Neural progenitor cell (in vitro differentiated cells): ENCODE measurements around the gene SLC39A7. TPM values are rescaled to one million over a fixed set of nuclear protein-coding genes. Genes with fewer than 3 reads are reported as not detected.

Experiments
- DNase-seq: peaks from one replicate; pipeline ENCODE4 v3.0.0-alpha.2; 2016; ENCODE audit warnings: low spot score
- H2AFZ ChIP-seq: fragments of 200-600 bp; sonication (generic); replicated peaks from 2 replicates; pipeline ENCODE4 v1.6.1; 2016; ENCODE audit warnings: antibody characterized with exemption
- H3F3A ChIP-seq: fragments of 200-600 bp; sonication (generic); 2 replicates; pipeline ENCODE4 v1.6.1; 2016; ENCODE audit warnings: antibody characterized with exemption, low read depth
- H3K27ac ChIP-seq: fragments of 200-600 bp; sonication (generic); 2 replicates; pipeline ENCODE4 v1.5.1; 2016; ENCODE audit warnings: mild to moderate bottlenecking
- H3K27me3 ChIP-seq: fragments of 200-600 bp; sonication (generic); 2 replicates; pipeline ENCODE4 v1.6.1; 2016; ENCODE audit warnings: mild to moderate bottlenecking, moderate library complexity
- H3K36me3 ChIP-seq: fragments of 200-600 bp; sonication (generic); 2 replicates; pipeline ENCODE4 v1.5.1; 2016
- H3K4me1 ChIP-seq: fragments of 200-600 bp; sonication (generic); 2 replicates; pipeline ENCODE4 v1.6.1; 2016; ENCODE audit warnings: mixed run types
- H3K4me2 ChIP-seq: fragments of 200-600 bp; sonication (generic); 2 replicates; pipeline ENCODE4 v1.6.1; 2016
- H3K4me3 ChIP-seq: fragments of 200-600 bp; sonication (generic); 2 replicates; pipeline ENCODE4 v1.5.1; 2016
- H3K79me2 ChIP-seq: fragments of 200-600 bp; sonication (generic); 2 replicates; pipeline ENCODE4 v1.6.1; 2016; ENCODE audit warnings: low read depth
- H3K9ac ChIP-seq: fragments of 200-600 bp; sonication (generic); 2 replicates; pipeline ENCODE4 v1.6.1; 2016
- H3K9me3 ChIP-seq: fragments of 200-600 bp; sonication (generic); 2 replicates; pipeline ENCODE4 v1.5.1; 2016; ENCODE audit warnings: low read depth
- H4K20me1 ChIP-seq: fragments of 200-600 bp; sonication (generic); 2 replicates; pipeline ENCODE4 v1.6.1; 2016; ENCODE audit warnings: low read depth
- H3K27ac Mint-ChIP-seq: 3 replicates; pipeline ENCODE4 v1.8.0; 2021; ENCODE audit warnings: mixed read lengths
- H3K27me3 Mint-ChIP-seq: 2 replicates; pipeline ENCODE4 v1.8.0; 2022; ENCODE audit warnings: low read depth, mild to moderate bottlenecking, inconsistent platforms, moderate library complexity, mixed read lengths; ENCODE audit not compliant: insufficient read depth
- H3K36me3 Mint-ChIP-seq: 3 replicates; pipeline ENCODE4 v1.8.0; 2021; ENCODE audit warnings: mixed read lengths
- H3K4me1 Mint-ChIP-seq: 3 replicates; pipeline ENCODE4 v1.8.0; 2021; ENCODE audit warnings: mixed read lengths
- H3K4me3 Mint-ChIP-seq: 3 replicates; pipeline ENCODE4 v1.8.0; 2021; ENCODE audit warnings: mild to moderate bottlenecking, moderate library complexity, mixed read lengths
- H3K9me3 Mint-ChIP-seq: 3 replicates; pipeline ENCODE4 v1.8.0; 2020; ENCODE audit warnings: mixed read lengths
- CTCF ChIP-seq: fragments of 200-600 bp; sonication (generic); IDR thresholded peaks from 2 replicates; pipeline ENCODE4 v1.5.1; 2017; ENCODE audit warnings: antibody characterized with exemption, mild to moderate bottlenecking
- EZH2 ChIP-seq: fragments of 200-600 bp; sonication (generic); IDR thresholded peaks from 2 replicates; pipeline ENCODE4 v1.6.1; 2017; ENCODE audit warnings: antibody characterized with exemption, mild to moderate bottlenecking, moderate library complexity
- EZH2phosphoT487 ChIP-seq: fragments of 200-600 bp; sonication (generic); IDR thresholded peaks from 2 replicates; pipeline ENCODE4 v1.6.1; 2017; ENCODE audit warnings: antibody characterized with exemption
- total RNA-seq: library from RNA; depleted of rRNA; stranded (reverse); fragments of >200 nt; gene quantifications from 2 replicates; pipeline ENCODE4 v1.2.3, GENCODE V29; 2015; ENCODE audit warnings: low replicate concordance

SLC39A7 gene
- total RNA-seq, 1 donor from 2014 or later: 40.8 TPM

- no peak overlapping the region for H3K27ac ChIP-seq
- H3K4me1 Mint-ChIP-seq: peaks cover 2% of the 10 kb centered on the region
Observed at GRCh38 chr6:33168639-33169038, 32.0 kb upstream of the SLC39A7 start.

GRCh38 chr6:33169291-33170175, 31.1 kb upstream of the SLC39A7 start:
- no peak overlapping the region for H3K9ac ChIP-seq
- TF ChIP-seq CTCF (no peak), EZH2phosphoT487 (no peak)
- no peaks in the 10 kb centered on the region for H3K9me3 Mint-ChIP-seq

More at GRCh38 chr6:33168639-33169038, 32.0 kb upstream of the SLC39A7 start:
- TF ChIP-seq EZH2phosphoT487 (no peak), EZH2 (no peak)
- DNase-seq: no peak
- Histone ChIP-seq H3K36me3 (no peaks in the 10 kb centered on the region), H3F3A (no peaks in the 10 kb centered on the region), H3K9me3 (no peaks in the 10 kb centered on the region), H3K4me2 (no peak overlapping the region), H3K27me3 (no peaks in the 10 kb centered on the region), H3K9ac (no peak overlapping the region), H2AFZ (no peak overlapping the region), H4K20me1 (no peaks in the 10 kb centered on the region), H3K4me1 (no peaks in the 10 kb centered on the region), H3K79me2 (no peaks in the 10 kb centered on the region), H3K4me3 (no peak overlapping the region)
- Mint-ChIP-seq H3K4me3 (no peak overlapping the region), H3K27ac (peak overlapping the region; percentile 76), H3K27me3 (peaks cover 8% of the 10 kb centered on the region), H3K36me3 (no peaks in the 10 kb centered on the region), H3K9me3 (no peaks in the 10 kb centered on the region)

GRCh38 chr6:33170176-33171015, 30.3 kb upstream of the SLC39A7 start:
- H3F3A ChIP-seq: no peaks in the 10 kb centered on the region
- no peak overlapping the region for H3K4me2 ChIP-seq
- no peak overlapping the region for H2AFZ ChIP-seq
- H3K27ac Mint-ChIP-seq: peak overlapping the region; percentile 83
- H3K9me3 ChIP-seq: no peaks in the 10 kb centered on the region
- no peaks in the 10 kb centered on the region for H3K36me3 Mint-ChIP-seq
- no peaks in the 10 kb centered on the region for H3K79me2 ChIP-seq
- H3K36me3 ChIP-seq: no peaks in the 10 kb centered on the region
- H3K9me3 Mint-ChIP-seq: no peaks in the 10 kb centered on the region
- H3K4me3 ChIP-seq: no peak overlapping the region
- no peak overlapping the region for H3K9ac ChIP-seq
- H3K27ac ChIP-seq: no peak overlapping the region
- no peak for DNase-seq
- peaks cover 6% of the 10 kb centered on the region for H3K27me3 Mint-ChIP-seq
- TF ChIP-seq EZH2 (no peak), EZH2phosphoT487 (no peak), CTCF (no peak)
- no peaks in the 10 kb centered on the region for H3K27me3 ChIP-seq
- no peaks in the 10 kb centered on the region for H3K4me1 ChIP-seq
- H3K4me3 Mint-ChIP-seq: no peak overlapping the region
- peaks cover 2% of the 10 kb centered on the region for H3K4me1 Mint-ChIP-seq
- H4K20me1 ChIP-seq: no peaks in the 10 kb centered on the region

More at GRCh38 chr6:33169291-33170175, 31.1 kb upstream of the SLC39A7 start:
- no peaks in the 10 kb centered on the region for H4K20me1 ChIP-seq
- no peaks in the 10 kb centered on the region for H3K9me3 ChIP-seq
- H3K27me3 ChIP-seq: no peaks in the 10 kb centered on the region
- H2AFZ ChIP-seq: no peak overlapping the region
- H3K36me3 ChIP-seq: no peaks in the 10 kb centered on the region
- H3K4me3 ChIP-seq: no peak overlapping the region
- Mint-ChIP-seq H3K27me3 (peaks cover 4% of the 10 kb centered on the region), H3K4me1 (peaks cover 2% of the 10 kb centered on the region), H3K36me3 (no peaks in the 10 kb centered on the region), H3K27ac (peak overlapping the region; percentile 83), H3K4me3 (no peak overlapping the region)
- H3K4me1 ChIP-seq: no peaks in the 10 kb centered on the region
- no peaks in the 10 kb centered on the region for H3F3A ChIP-seq
- DNase-seq: no peak
- H3K79me2 ChIP-seq: no peaks in the 10 kb centered on the region
- H3K27ac ChIP-seq: no peak overlapping the region
- no peak overlapping the region for H3K4me2 ChIP-seq
